Measurements from ENCODE around the gene BCR.

The BCR gene

DNA sequence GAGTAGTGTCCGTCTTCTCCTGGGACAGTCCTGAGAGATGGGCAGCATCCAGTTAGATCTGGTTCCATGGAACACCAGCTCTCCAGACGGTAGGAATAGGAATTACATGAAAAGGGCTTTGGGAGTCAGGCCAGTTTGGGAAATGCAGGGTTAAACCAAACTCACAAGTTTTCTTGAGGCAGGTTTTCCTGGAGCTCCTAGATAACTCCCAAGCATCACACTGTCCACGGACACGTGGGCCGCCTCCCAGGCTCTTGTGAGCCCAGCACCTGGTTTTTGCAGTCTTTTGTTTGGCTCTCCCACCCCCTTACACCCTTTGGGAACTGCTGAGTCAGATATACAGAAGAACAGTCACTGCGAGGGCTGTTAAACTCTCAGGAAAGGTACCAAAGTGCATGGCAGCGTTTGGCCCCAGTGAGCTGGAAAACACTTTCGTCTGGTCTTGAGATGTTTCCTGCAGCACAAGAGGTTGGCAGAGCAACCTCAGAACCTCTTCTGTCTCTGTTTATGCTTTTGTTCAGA lies 90.0 kb downstream of the BCR start:
- H3K4me3 ChIP-seq (ENCODE audit: control insufficient read depth, low read depth, low read length), result no peak overlapping the region

DNA sequence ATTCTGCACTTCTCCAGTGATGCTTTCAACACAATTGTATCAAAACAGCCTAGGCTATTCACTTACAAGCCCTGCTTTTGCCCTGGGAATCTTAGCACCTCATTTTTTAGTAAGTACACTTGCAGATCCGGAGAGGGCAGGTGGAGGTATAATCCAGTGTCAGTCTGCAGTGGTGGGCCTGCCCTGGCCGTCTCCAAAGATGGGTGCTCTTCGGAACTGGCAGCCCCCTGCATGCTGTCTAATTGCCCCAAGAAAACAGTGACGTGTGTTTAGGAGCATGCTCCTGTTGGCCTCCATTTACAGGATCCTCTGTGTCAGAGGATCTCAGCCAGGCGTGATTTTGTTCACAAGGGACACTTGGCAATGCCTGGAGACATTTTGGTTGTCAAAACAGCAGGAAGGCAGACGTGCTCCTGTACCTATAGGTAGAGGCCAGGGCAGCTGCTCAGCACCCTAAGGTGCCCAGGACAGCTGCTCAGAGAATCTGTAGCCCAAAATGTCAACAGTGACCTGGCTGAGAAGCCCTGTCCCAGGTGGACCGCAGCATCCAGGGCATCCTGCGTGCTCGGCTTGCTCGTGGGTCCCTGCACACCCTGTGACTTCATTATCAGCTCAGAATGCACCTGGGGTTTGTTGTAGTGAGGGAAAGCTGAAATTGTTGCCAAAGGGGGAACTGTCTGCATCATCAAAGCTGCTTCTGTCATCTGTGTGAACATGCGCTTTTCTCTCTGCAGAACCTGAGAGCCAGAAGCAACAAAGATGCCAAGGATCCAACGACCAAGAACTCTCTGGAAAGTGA lies 90.7 kb downstream of the BCR start:
- DNase-seq (ENCODE audit: low read depth), result no peak

More for the DNA sequence above, 90.0 kb downstream of the BCR start:
- TF ChIP-seq, protein P1, sequence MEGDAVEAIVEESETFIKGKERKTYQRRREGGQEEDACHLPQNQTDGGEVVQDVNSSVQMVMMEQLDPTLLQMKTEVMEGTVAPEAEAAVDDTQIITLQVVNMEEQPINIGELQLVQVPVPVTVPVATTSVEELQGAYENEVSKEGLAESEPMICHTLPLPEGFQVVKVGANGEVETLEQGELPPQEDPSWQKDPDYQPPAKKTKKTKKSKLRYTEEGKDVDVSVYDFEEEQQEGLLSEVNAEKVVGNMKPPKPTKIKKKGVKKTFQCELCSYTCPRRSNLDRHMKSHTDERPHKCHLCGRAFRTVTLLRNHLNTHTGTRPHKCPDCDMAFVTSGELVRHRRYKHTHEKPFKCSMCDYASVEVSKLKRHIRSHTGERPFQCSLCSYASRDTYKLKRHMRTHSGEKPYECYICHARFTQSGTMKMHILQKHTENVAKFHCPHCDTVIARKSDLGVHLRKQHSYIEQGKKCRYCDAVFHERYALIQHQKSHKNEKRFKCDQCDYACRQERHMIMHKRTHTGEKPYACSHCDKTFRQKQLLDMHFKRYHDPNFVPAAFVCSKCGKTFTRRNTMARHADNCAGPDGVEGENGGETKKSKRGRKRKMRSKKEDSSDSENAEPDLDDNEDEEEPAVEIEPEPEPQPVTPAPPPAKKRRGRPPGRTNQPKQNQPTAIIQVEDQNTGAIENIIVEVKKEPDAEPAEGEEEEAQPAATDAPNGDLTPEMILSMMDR (IDR thresholded peaks at IDR 0.05; ENCODE audit: control insufficient read depth, insufficient read depth, low read depth, low read length, missing control alignments), result no peak
- no peak for DNase-seq (ENCODE audit: low read depth)

DNA sequence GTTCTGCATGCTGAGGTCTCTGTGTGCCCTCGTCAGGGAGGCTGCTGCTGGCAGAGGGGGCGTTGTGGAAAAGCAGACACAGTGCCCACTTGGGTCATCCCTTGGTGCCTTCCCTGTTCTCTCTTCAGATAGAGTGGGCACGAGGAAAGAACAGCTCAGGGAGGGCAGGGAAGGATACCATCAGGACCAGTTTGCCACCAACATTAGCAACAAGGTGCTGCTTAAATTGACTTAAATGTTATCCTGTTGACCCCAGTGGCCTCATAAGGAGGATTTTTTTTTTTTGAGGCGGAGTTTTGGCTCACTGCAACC lies 91.2 kb downstream of the BCR start:
- TF ChIP-seq, protein P1 (IDR thresholded peaks at IDR 0.05; ENCODE audit: control insufficient read depth, insufficient read depth, low read depth, low read length, missing control alignments), result no peak
- DNase-seq (ENCODE audit: low read depth), result no peak
- H3K4me3 ChIP-seq (ENCODE audit: control insufficient read depth, low read depth, low read length), result no peak overlapping the region

More for the DNA sequence above, 90.7 kb downstream of the BCR start:
- TF ChIP-seq, protein P1 (IDR thresholded peaks at IDR 0.05; ENCODE audit: control insufficient read depth, insufficient read depth, low read depth, low read length, missing control alignments), result no peak
- no peak overlapping the region for H3K4me3 ChIP-seq (ENCODE audit: control insufficient read depth, low read depth, low read length)

DNA sequence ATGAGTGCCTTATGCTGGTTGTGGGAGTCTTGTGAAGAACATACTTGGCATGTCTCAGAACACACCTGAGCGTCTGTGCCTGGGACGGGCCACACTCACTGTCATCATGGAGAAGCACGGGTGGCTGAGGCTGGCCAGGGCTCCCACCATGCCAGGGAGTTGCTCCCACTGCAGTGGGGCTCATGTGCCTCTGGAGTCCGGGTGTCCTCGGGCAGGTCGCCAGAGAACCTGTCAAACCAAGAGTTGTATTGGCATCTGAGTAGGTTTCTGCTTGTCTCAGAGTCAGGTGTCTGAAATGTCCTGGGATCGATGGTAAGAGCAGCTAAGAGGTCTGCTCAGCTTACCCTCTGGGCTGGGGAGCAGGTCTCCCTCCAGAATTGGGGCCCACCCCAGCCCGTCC lies 92.1 kb downstream of the BCR start:
- TF ChIP-seq, protein P1 (IDR thresholded peaks at IDR 0.05; ENCODE audit: control insufficient read depth, insufficient read depth, low read depth, low read length, missing control alignments), result no peak
- no peak for DNase-seq (ENCODE audit: low read depth)
- H3K4me3 ChIP-seq (ENCODE audit: control insufficient read depth, low read depth, low read length), result no peak overlapping the region

DNA sequence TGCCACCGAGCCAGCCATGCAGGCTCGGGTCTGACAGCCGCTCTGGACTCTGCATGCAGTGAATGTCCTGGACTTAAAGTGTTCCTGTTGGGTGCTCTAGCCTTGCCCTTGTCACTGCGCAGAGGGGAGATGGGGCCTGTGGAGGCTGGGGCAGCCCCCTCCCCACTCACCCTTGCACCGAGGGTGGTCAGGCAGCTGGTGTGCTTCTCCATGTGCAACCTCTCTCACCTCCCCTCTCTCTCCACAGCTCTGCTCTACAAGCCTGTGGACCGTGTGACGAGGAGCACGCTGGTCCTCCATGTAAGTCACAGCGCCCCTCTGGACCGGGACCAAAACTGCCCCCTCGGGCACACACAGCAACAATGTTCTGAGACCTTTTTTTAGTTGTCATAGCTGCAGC lies 92.5 kb downstream of the BCR start:
- TF ChIP-seq, protein P1 (IDR thresholded peaks at IDR 0.05; ENCODE audit: control insufficient read depth, insufficient read depth, low read depth, low read length, missing control alignments), result no peak
- H3K4me3 ChIP-seq (ENCODE audit: control insufficient read depth, low read depth, low read length), result no peak overlapping the region

DNA sequence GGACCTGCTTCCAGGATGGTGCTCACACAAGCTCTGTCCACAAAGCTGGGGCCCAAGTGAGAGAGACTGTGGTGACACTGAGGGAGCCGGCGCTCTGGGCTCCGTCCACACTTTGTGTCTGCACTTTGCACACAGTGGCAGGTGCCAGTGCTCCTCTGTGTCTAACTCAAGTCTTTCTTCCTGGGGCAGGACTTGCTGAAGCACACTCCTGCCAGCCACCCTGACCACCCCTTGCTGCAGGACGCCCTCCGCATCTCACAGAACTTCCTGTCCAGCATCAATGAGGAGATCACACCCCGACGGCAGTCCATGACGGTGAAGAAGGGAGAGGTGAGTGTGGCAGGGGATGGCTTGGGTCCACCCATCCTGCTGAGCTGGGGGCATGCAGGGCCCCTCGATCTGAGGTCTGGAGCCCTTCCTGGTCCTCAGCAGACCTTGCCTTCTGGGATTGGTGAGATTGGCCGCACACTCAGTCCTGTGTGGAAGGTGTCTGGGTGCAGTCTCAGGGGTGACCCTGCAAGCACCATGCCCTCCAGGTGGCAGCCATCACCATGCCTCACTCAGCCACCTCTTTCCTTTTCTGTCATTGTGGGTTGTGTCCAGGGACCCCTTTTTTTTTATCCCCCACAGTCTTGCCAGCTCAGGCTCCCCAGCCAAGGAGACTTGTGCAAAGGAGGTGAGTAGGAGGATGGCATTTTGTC lies 93.3 kb downstream of the BCR start:
- DNase-seq (ENCODE audit: low read depth), result no peak
- TF ChIP-seq, protein P1 (IDR thresholded peaks at IDR 0.05; ENCODE audit: control insufficient read depth, insufficient read depth, low read depth, low read length, missing control alignments), result no peak
- no peak overlapping the region for H3K4me3 ChIP-seq (ENCODE audit: control insufficient read depth, low read depth, low read length)

More for the DNA sequence above, 92.5 kb downstream of the BCR start:
- no peak for DNase-seq (ENCODE audit: low read depth)

All from AG09309 (cell line).